Measurements from ENCODE around the gene C19orf38. TPM values are rescaled to one million over a fixed set of nuclear protein-coding genes. Genes with fewer than 3 reads are reported as not detected.

C19orf38 gene
- total RNA-seq, 2 experiments from 2014 or later = 1.8 to 2.1 TPM

DNA sequence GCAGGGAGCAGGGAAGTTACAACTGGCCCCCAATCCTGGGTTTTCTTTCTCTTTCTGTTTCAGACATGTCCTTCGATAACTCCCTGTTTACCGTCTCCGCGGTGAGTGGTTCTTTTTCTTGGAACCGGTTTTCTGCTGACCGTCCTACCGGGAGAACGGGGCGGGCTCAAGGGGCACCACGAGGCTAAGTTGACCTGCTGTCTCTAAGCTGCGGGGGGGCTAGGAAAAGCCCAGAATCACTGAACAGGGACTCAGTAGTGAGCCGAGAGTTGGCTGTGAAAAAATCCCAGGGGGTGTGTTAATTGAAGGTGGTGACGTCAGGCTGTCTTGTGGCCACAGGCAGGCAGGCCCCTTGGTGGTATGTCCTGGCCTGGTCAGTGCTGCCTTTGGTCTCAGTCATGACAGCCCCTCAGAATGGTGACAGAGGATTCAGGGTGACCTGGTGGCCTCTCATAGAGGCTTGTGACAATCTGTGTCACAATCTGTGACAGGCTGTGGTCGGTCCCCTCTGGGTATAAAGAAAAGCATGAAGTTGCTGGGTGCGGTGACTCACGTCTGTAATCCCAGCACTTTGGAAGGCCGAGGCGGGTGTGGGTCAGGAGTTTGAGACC, 15.0 kb downstream of the C19orf38 start:
- H3K27me3 Mint-ChIP-seq = no peaks in the 10 kb centered on the region
- Histone ChIP-seq H3K4me1 (ENCODE audit: insufficient read depth, low read length) (peaks cover 11% of the 10 kb centered on the region), H3K36me3 (ENCODE audit: insufficient read depth, low read length) (no peaks in the 10 kb centered on the region), H3K4me3 (ENCODE audit: low read length) (no peak overlapping the region), H3K27ac (ENCODE audit: low read depth in 1 of 2, low read length in 2 of 2) (no peak overlapping the region), H3K27me3 (ENCODE audit: control insufficient read depth in 1 of 2, insufficient read depth in 2 of 2, low read length in 2 of 2) (no peaks in the 10 kb centered on the region), H3K9me3 (ENCODE audit: control insufficient read depth in 1 of 2, insufficient read depth in 1 of 2, low read length in 2 of 2) (no peaks in the 10 kb centered on the region)
- H3K9me3 Mint-ChIP-seq = no peaks in the 10 kb centered on the region
- DNase-seq (peak in 1 of 14 experiments; percentile 53), ATAC-seq (ENCODE audit: poor library complexity) (no peak)
- TF ChIP-seq, protein P1, sequence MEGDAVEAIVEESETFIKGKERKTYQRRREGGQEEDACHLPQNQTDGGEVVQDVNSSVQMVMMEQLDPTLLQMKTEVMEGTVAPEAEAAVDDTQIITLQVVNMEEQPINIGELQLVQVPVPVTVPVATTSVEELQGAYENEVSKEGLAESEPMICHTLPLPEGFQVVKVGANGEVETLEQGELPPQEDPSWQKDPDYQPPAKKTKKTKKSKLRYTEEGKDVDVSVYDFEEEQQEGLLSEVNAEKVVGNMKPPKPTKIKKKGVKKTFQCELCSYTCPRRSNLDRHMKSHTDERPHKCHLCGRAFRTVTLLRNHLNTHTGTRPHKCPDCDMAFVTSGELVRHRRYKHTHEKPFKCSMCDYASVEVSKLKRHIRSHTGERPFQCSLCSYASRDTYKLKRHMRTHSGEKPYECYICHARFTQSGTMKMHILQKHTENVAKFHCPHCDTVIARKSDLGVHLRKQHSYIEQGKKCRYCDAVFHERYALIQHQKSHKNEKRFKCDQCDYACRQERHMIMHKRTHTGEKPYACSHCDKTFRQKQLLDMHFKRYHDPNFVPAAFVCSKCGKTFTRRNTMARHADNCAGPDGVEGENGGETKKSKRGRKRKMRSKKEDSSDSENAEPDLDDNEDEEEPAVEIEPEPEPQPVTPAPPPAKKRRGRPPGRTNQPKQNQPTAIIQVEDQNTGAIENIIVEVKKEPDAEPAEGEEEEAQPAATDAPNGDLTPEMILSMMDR (IDR thresholded peaks at IDR 0.05) = no peak
- no peak overlapping the region for H3K4me3 Mint-ChIP-seq
- ChIA-PET POLR2A (interaction anchor here (1.9 to 2.7 kb wide), 2 partner anchors 27 to 146 kb away, joined by 23 to 29 read pairs; partner anchors contain the start of genes DNM2 and TMED1), CTCF (interaction anchor here (1.1 to 2.7 kb wide), 7 partner anchors 9 to 164 kb away, joined by 3 to 40 read pairs (median 7); partner anchors contain the start of genes DNM2, QTRT1 and TMED1)
- no peaks in the 10 kb centered on the region for H3K36me3 Mint-ChIP-seq (ENCODE audit: low read depth)
- intact Hi-C loops (cut with DNase I, micrococcal nuclease) = loop anchor here in 1 of 2 experiments (5.0 kb wide), 2 partner anchors 96 to 161 kb away; partner anchors contain the start of gene QTRT1
- H3K27ac Mint-ChIP-seq = no peak overlapping the region
- H3K4me1 Mint-ChIP-seq (ENCODE audit: low read depth) = peaks cover 7% of the 10 kb centered on the region

DNA sequence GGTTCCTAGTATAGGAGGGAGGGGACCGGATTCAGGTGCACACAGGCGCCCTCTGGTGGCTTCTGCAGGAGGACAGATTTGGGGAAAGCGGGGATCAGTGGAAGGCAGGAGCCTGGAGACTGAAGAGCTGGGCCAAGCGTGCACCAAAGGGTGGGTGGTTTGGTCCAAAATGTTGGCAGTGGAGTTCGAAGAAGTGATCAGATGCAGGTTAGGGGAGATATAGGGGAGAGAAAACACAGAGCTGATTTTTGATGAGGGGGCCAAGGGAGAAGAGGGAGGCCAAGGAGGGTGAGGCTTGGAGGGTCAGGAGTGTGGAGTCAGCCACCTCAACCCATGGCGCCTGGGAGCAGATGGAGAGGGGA, 16.3 kb downstream of the C19orf38 start:
- peak; percentile 97 for ATAC-seq (ENCODE audit: poor library complexity)
- Histone ChIP-seq H3K27ac (ENCODE audit: low read depth in 1 of 2, low read length in 2 of 2) (no peak overlapping the region), H3K27me3 (ENCODE audit: control insufficient read depth in 1 of 2, insufficient read depth in 2 of 2, low read length in 2 of 2) (no peaks in the 10 kb centered on the region), H3K9me3 (ENCODE audit: control insufficient read depth in 1 of 2, insufficient read depth in 1 of 2, low read length in 2 of 2) (no peaks in the 10 kb centered on the region), H3K36me3 (ENCODE audit: insufficient read depth, low read length) (no peaks in the 10 kb centered on the region), H3K4me1 (ENCODE audit: insufficient read depth, low read length) (peaks cover 11% of the 10 kb centered on the region), H3K4me3 (ENCODE audit: low read length) (no peak overlapping the region)
- Mint-ChIP-seq H3K9me3 (no peaks in the 10 kb centered on the region), H3K27me3 (no peaks in the 10 kb centered on the region), H3K4me1 (ENCODE audit: low read depth) (peaks cover 7% of the 10 kb centered on the region), H3K27ac (peak overlapping the region; percentile 0), H3K4me3 (no peak overlapping the region), H3K36me3 (ENCODE audit: low read depth) (no peaks in the 10 kb centered on the region)
- ChIA-PET POLR2A (interaction anchor here (0.6 to 2.7 kb wide), 9 partner anchors 9 to 163 kb away, joined by 3 to 29 read pairs (median 3); partner anchors contain the start of genes C19orf38, DNM2, QTRT1 and TMED1), CTCF (interaction anchor here (0.6 to 2.7 kb wide), 24 partner anchors 8 to 386 kb away, joined by 3 to 40 read pairs (median 4); partner anchors contain the start of genes DNM2, QTRT1 and TMED1)
- intact Hi-C loops (cut with DNase I, micrococcal nuclease) = loop anchor here (1.0 to 5.0 kb wide), 4 partner anchors 28 to 162 kb away; partner anchors contain the start of genes QTRT1 (in 1 of the 2) and TMED1 (in 1 of the 2)
- DNase-seq = peak; percentile 70 to 91 (median 77)
- TF ChIP-seq, protein P1 (IDR thresholded peaks at IDR 0.05) = peak; percentile 96

DNA sequence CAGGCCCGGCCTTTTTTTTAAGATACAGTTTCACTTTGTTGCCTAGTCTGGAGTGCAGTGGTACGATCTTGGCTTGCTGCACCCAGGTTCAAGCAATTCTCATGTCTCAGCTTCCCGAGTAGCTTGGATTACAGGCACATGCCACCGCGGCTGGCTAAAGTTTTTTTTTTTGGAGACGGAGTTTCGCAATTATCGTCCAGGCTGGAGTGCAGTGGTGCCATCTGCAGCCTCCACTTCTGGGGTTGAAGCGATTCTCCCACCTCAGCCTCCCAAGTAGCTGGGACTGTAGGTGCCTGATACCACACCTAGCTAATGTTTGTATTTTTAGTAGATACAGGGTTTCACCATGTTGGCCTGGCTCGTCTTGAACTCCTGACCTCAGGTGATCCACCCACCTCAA, 18.3 kb downstream of the C19orf38 start:
- H3K4me3 ChIP-seq (ENCODE audit: low read length) = no peak overlapping the region
- no peaks in the 10 kb centered on the region for H3K36me3 ChIP-seq (ENCODE audit: insufficient read depth, low read length)
- H3K27me3 ChIP-seq (ENCODE audit: control insufficient read depth in 1 of 2, insufficient read depth in 2 of 2, low read length in 2 of 2) = no peaks in the 10 kb centered on the region
- ATAC-seq (ENCODE audit: poor library complexity) = no peak
- DNase-seq = no peak
- H3K27me3 Mint-ChIP-seq = no peaks in the 10 kb centered on the region
- TF ChIP-seq, protein P1 (IDR thresholded peaks at IDR 0.05) = no peak
- no peak overlapping the region for H3K4me3 Mint-ChIP-seq
- no peaks in the 10 kb centered on the region for H3K9me3 ChIP-seq (ENCODE audit: control insufficient read depth in 1 of 2, insufficient read depth in 1 of 2, low read length in 2 of 2)
- peaks cover 20% of the 10 kb centered on the region for H3K4me1 ChIP-seq (ENCODE audit: insufficient read depth, low read length)
- H3K36me3 Mint-ChIP-seq (ENCODE audit: low read depth) = no peaks in the 10 kb centered on the region
- intact Hi-C loops (cut with DNase I, micrococcal nuclease) = no loop called here
- no peak overlapping the region for H3K27ac ChIP-seq (ENCODE audit: low read depth in 1 of 2, low read length in 2 of 2)
- H3K9me3 Mint-ChIP-seq = no peaks in the 10 kb centered on the region
- ChIA-PET POLR2A (no interaction called here), CTCF (interaction anchor here (1.4 kb wide), 1 partner anchor 31 kb away, joined by 3 read pairs; the partner anchor contains the start of gene TMED1)
- peaks cover 12% of the 10 kb centered on the region for H3K4me1 Mint-ChIP-seq (ENCODE audit: low read depth)
- no peak overlapping the region for H3K27ac Mint-ChIP-seq
